Neuron (in vitro differentiated cells): Measurements from ENCODE around the gene HEXIM1.

Source experiments
- H2AFZ ChIP-seq: one replicate; pipeline ENCODE4 v1.6.1; 2013; ENCODE audit warnings: low read depth, mild to moderate bottlenecking, inconsistent platforms, low read length, moderate library complexity
- H3K27me3 ChIP-seq: one replicate; pipeline ENCODE4 v1.6.1; 2013; ENCODE audit warnings: low read length; ENCODE audit not compliant: insufficient read depth
- H3K36me3 ChIP-seq: one replicate; pipeline ENCODE4 v1.6.1; 2013; ENCODE audit warnings: low read length; ENCODE audit not compliant: insufficient read depth
- H3K4me1 ChIP-seq: one replicate; pipeline ENCODE4 v1.6.1; 2013; ENCODE audit warnings: low read length; ENCODE audit not compliant: insufficient read depth
- H3K4me3 ChIP-seq: 2 replicates; pipeline ENCODE4 v1.5.1; 2013; ENCODE audit warnings: mild to moderate bottlenecking, low read length, moderate library complexity
- H3K9me3 ChIP-seq: one replicate; pipeline ENCODE4 v1.6.1; 2013; ENCODE audit warnings: low read length

The HEXIM1 gene

GRCh38 chr17:45128989-45129388, 19.3 kb upstream of the HEXIM1 start:
- Histone ChIP-seq H3K4me3 (no peak overlapping the region), H3K4me1 (peaks cover 30% of the 10 kb centered on the region), H2AFZ (no peak overlapping the region), H3K9me3 (no peaks in the 10 kb centered on the region), H3K36me3 (no peaks in the 10 kb centered on the region), H3K27me3 (no peaks in the 10 kb centered on the region)

- Histone ChIP-seq H2AFZ (no peak overlapping the region), H3K27me3 (no peaks in the 10 kb centered on the region), H3K9me3 (no peaks in the 10 kb centered on the region), H3K4me1 (peaks cover 26% of the 10 kb centered on the region), H3K36me3 (no peaks in the 10 kb centered on the region), H3K4me3 (no peak overlapping the region)
These were observed 18.8 kb upstream of the HEXIM1 start for GRCh38 chr17:45129426-45129939.

GRCh38 chr17:45129940-45130680, 18.2 kb upstream of the HEXIM1 start:
- Histone ChIP-seq H3K9me3 (no peaks in the 10 kb centered on the region), H3K27me3 (no peaks in the 10 kb centered on the region), H3K4me1 (peaks cover 26% of the 10 kb centered on the region), H3K4me3 (no peak overlapping the region), H2AFZ (no peak overlapping the region), H3K36me3 (no peaks in the 10 kb centered on the region)

DNA sequence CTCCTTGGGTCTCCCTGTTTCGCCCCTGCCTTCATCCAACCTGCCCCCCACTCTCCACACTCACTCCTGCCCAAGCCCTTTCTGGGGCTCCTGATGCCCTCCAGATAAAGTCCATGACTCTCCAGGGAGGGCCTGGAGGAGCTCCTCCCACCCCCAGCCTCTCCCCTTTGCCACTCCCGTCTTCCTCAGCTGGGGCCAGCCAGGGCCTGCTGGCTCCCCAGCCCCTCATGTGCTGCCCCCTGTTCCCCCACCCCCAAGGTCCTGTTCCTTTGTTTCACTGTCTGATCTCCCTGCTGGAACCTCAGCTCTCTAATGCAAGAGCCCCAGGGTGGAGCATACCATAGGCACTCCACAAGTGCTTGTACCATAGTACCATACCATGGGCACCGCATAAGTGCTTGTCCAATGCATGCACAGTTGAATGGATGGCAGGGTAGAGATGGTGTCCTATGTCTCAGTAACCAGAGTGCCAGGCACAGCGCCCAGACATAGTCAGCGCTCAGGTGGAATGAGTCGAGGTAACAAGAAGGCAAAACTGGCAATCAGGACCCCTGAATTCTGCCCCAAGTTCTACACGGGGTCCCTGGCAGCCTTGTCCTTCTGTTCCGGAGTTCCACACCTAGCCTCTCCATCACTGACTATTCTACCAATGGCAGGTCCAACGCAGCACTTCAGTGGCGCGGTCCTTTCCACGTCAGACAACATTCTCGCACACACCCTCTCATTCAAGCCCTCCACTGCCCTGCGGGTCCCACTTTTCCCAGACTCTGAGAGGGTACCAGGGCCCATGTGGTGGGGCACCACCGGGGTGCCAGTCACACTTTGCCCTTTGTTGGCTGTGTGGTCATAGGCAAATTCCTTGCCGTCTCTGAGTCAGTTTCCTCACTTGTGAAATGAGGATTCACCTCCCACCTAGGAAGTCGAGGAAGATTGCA, 17.3 kb upstream of the HEXIM1 start:
- H3K4me1 ChIP-seq: peaks cover 29% of the 10 kb centered on the region

DNA sequence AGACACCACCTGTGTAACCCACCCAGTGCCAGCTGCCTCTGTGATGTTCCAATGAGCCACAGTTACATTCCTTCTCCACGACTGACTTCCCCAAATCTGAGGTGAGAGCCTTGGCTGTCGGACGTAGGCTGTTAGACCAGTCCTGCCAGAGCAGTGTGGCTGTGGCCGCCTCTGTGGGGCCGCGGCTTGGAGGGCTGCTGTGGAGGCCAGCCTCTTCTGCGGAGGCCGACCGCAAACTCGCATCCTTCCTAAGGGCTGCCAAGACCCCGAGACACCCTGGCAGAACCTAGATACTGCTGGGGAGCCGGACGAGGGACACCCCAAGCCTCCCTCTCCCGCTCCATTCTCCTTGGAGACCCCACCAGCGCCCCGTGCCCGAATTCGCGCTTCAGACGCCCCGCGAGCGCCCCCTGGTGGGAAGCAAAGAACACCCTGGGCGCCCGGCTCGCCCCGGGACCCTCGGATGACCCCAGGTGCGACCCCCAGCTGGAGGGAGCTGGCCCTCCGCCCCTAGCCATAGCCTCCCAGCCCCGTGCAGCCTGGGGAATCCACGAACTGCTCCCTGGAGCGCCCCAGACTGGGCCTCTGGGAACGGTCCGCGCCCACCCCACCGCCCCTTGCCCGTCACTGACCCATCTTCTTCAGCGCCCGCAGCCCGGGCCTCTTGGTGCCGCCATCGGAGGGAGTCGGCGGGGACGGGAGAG, 16.5 kb upstream of the HEXIM1 start:
- Histone ChIP-seq H3K27me3 (no peaks in the 10 kb centered on the region), H3K4me3 (peak overlapping the region; percentile 68), H3K4me1 (peaks cover 36% of the 10 kb centered on the region), H3K9me3 (no peaks in the 10 kb centered on the region), H3K36me3 (no peaks in the 10 kb centered on the region), H2AFZ (peak overlapping the region; percentile 92)

More for the DNA sequence above, 17.3 kb upstream of the HEXIM1 start:
- no peak overlapping the region for H3K4me3 ChIP-seq
- H2AFZ ChIP-seq: no peak overlapping the region
- H3K36me3 ChIP-seq: no peaks in the 10 kb centered on the region
- H3K9me3 ChIP-seq: no peaks in the 10 kb centered on the region
- H3K27me3 ChIP-seq: no peaks in the 10 kb centered on the region

- Histone ChIP-seq H3K4me1 (peaks cover 33% of the 10 kb centered on the region), H3K36me3 (no peaks in the 10 kb centered on the region), H3K9me3 (no peaks in the 10 kb centered on the region), H3K4me3 (peak within 1 kb of the TSS; percentile 68), H2AFZ (peak within 1 kb of the TSS; percentile 93), H3K27me3 (no peaks in the 10 kb centered on the region)
These were observed 16.0 kb upstream of the HEXIM1 start, which contains the start of gene PLCD3 for GRCh38 chr17:45132320-45132571. TSS of gene PLCD3 (minus strand) at chr17:45132515. CDS start at chr17:45132410, 105 bp downstream.

- no peaks in the 10 kb centered on the region for H3K27me3 ChIP-seq
- no peaks in the 10 kb centered on the region for H3K36me3 ChIP-seq
- H3K4me1 ChIP-seq: peaks cover 27% of the 10 kb centered on the region
- peak overlapping the region; percentile 68 for H3K4me3 ChIP-seq
- no peaks in the 10 kb centered on the region for H3K9me3 ChIP-seq
- H2AFZ ChIP-seq: peak overlapping the region; percentile 93
These were observed 15.5 kb upstream of the HEXIM1 start for GRCh38 chr17:45132572-45133463.

DNA sequence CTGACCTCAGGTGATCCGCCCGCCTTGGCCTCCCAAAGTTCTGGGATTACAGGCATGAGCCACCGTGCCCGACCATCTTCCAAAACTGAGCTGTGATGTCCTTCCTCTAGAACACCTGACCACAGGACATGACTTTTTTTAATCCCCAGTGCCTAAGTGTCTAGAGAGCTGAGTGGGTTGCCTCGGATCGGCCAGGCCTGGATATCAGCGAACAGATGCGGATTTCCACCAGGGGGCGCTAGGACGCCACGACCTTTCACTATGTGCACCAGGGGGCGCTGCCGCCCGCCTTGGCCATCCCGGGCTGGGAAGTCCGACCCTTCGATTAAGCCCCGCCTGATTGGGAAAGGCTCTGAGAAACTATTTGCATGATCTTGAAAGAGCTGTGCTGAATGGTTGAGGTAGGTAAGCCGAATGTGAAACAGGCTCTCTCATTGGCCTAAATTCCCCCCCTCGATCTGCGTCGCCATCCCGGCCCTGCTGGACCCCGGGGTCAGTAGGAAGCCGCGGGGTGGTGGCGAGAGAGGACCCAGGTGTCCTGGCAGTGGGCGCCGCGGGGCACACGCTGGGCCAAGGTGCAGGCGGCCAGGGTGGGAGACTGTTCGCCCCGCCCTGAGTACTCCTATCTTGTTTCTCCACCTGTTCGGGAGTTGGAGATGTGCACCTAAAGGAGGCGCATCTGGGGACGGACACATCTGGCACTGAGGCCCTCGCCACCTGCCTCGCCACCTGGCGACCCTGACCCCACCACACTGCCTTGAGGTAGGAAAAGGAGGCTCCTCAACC, 12.9 kb upstream of the HEXIM1 start, which contains the start of gene ACBD4:
ACBD4 (plus strand) TSS at position 496 of the 786 bp plus-strand sequence. CDS start 458 bp downstream, outside the sequence.
- Histone ChIP-seq H3K4me1 (peaks cover 15% of the 10 kb centered on the region), H3K36me3 (no peaks in the 10 kb centered on the region), H2AFZ (peak within 1 kb of the TSS; percentile 57), H3K9me3 (no peaks in the 10 kb centered on the region), H3K27me3 (no peaks in the 10 kb centered on the region), H3K4me3 (peak within 1 kb of the TSS; percentile 50)

GRCh38 chr17:45135978-45136791, 12.1 kb upstream of the HEXIM1 start:
- Histone ChIP-seq H2AFZ (peak overlapping the region; percentile 57), H3K4me3 (peak overlapping the region; percentile 50)

GRCh38 chr17:45136846-45137560, 11.3 kb upstream of the HEXIM1 start:
- Histone ChIP-seq H3K36me3 (no peaks in the 10 kb centered on the region), H3K4me3 (no peak overlapping the region), H3K27me3 (no peaks in the 10 kb centered on the region), H2AFZ (no peak overlapping the region), H3K4me1 (peaks cover 15% of the 10 kb centered on the region), H3K9me3 (no peaks in the 10 kb centered on the region)

More at GRCh38 chr17:45135978-45136791, 12.1 kb upstream of the HEXIM1 start:
- Histone ChIP-seq H3K4me1 (peaks cover 15% of the 10 kb centered on the region), H3K27me3 (no peaks in the 10 kb centered on the region), H3K36me3 (no peaks in the 10 kb centered on the region), H3K9me3 (no peaks in the 10 kb centered on the region)
